Parathyroid adenoma (tissue), 2 donors: ENCODE results near the gene TMEM30A.

ENCODE experiments used
- H2AFZ ChIP-seq: fragments of 300-600 bp; sonication (generic); one replicate; pipeline ENCODE4 v1.7.0; 2017; ENCODE audit warnings: antibody characterized with exemption, mild to moderate bottlenecking
- H3K27ac ChIP-seq: fragments of 300-600 bp; sonication (generic); one replicate; pipeline ENCODE4 v1.7.0; 2017
- H3K27me3 ChIP-seq: fragments of 300-600 bp; sonication (generic); one replicate; pipeline ENCODE4 v1.7.0; 2017; ENCODE audit warnings: low read length; ENCODE audit not compliant: control insufficient read depth, insufficient read depth
- H3K36me3 ChIP-seq: fragments of 300-600 bp; sonication (generic); one replicate; pipeline ENCODE4 v1.7.0; 2017; ENCODE audit warnings: low read length; ENCODE audit not compliant: control insufficient read depth, insufficient read depth
- H3K4me1 ChIP-seq: fragments of 300-600 bp; sonication (generic); one replicate; pipeline ENCODE4 v1.7.0; 2017; ENCODE audit warnings: control low read depth
- H3K4me2 ChIP-seq: fragments of 300-600 bp; sonication (generic); one replicate; pipeline ENCODE4 v1.7.0; 2017; ENCODE audit warnings: low read length
- H3K4me3 ChIP-seq: fragments of 300-600 bp; sonication (generic); one replicate; pipeline ENCODE4 v1.7.0; 2017; ENCODE audit warnings: low read depth, low read length
- H3K79me2 ChIP-seq: fragments of 300-600 bp; sonication (generic); one replicate; pipeline ENCODE4 v1.7.0; 2017; ENCODE audit warnings: control low read depth
- H3K9ac ChIP-seq: fragments of 300-600 bp; sonication (generic); one replicate; pipeline ENCODE4 v1.7.0; 2017; ENCODE audit warnings: mild to moderate bottlenecking
- H3K9me3 ChIP-seq: fragments of 300-600 bp; sonication (generic); one replicate; pipeline ENCODE4 v1.7.0; 2017; ENCODE audit warnings: low read length; ENCODE audit not compliant: control insufficient read depth
- TF ChIP-seq, protein P1 (sequence below): fragments of 300-600 bp; sonication (generic); IDR thresholded peaks from one replicate; pipeline ENCODE4 v1.7.0; 2017; ENCODE audit warnings: antibody characterized with exemption, mild to moderate bottlenecking
- donor health status: primary hyperparathyroidism.

Gene TMEM30A

DNA sequence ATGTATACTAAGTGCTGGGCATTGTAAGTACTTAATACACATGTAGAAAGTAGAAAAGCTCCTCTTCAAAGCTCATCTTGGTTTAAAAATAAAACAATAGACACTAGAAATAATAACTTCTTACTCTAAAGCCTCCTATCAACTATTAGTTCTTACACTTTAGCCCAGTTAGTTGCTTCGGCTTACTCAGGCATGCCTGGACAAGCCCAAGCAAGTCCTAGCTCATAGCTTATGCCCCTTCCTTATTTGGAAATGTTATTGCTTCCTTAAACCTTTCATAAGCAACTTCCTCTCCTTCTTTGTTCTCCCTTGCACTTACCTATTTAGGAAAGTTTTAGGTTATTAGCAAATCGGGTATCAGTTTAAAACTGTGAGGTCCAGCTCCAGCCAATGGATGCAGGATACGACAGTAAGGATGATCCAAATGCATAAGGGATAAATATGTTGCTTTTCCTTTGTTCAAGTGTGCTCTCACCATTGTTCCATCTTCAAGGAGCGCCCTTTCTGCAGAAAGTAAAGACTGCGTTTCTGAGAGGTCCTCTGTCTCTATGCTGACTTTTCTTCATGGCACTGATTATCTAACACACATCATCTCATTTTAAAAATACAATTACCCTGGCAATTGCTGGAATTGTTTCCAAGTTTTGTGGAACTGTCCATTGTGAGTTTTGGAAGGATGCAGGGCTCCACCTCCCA lies 12.3 kb downstream of the TMEM30A start:
- H3K36me3 ChIP-seq: no peaks in the 10 kb centered on the region
- H3K27me3 ChIP-seq: no peaks in the 10 kb centered on the region
- TF ChIP-seq, protein P1, sequence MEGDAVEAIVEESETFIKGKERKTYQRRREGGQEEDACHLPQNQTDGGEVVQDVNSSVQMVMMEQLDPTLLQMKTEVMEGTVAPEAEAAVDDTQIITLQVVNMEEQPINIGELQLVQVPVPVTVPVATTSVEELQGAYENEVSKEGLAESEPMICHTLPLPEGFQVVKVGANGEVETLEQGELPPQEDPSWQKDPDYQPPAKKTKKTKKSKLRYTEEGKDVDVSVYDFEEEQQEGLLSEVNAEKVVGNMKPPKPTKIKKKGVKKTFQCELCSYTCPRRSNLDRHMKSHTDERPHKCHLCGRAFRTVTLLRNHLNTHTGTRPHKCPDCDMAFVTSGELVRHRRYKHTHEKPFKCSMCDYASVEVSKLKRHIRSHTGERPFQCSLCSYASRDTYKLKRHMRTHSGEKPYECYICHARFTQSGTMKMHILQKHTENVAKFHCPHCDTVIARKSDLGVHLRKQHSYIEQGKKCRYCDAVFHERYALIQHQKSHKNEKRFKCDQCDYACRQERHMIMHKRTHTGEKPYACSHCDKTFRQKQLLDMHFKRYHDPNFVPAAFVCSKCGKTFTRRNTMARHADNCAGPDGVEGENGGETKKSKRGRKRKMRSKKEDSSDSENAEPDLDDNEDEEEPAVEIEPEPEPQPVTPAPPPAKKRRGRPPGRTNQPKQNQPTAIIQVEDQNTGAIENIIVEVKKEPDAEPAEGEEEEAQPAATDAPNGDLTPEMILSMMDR: no peak
- no peaks in the 10 kb centered on the region for H3K9me3 ChIP-seq
- H2AFZ ChIP-seq: no peak overlapping the region
- peaks cover 32% of the 10 kb centered on the region for H3K79me2 ChIP-seq
- H3K27ac ChIP-seq: peak overlapping the region; percentile 52
- peaks cover 27% of the 10 kb centered on the region for H3K4me1 ChIP-seq
- no peak overlapping the region for H3K4me3 ChIP-seq
- H3K4me2 ChIP-seq: peak overlapping the region; percentile 37
- no peak overlapping the region for H3K9ac ChIP-seq

DNA sequence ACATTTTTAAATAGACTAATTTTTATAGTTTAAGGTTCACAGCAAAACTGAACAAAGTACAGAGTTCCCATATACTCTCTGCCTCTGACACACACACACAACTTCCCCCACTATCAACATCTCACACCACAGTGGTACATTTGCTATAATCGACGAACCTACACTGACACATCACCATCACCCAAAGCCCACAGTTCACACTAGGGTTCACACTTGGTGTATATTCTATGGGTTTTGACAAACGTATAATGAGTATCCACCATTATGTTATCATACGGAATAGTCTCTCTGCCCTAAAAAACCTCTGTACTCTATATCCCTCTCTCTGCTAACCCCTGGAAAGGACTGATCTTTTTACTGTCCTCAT lies 15.6 kb downstream of the TMEM30A start:
- TF ChIP-seq, protein P1: no peak
- H3K4me1 ChIP-seq: peaks cover 15% of the 10 kb centered on the region

DNA sequence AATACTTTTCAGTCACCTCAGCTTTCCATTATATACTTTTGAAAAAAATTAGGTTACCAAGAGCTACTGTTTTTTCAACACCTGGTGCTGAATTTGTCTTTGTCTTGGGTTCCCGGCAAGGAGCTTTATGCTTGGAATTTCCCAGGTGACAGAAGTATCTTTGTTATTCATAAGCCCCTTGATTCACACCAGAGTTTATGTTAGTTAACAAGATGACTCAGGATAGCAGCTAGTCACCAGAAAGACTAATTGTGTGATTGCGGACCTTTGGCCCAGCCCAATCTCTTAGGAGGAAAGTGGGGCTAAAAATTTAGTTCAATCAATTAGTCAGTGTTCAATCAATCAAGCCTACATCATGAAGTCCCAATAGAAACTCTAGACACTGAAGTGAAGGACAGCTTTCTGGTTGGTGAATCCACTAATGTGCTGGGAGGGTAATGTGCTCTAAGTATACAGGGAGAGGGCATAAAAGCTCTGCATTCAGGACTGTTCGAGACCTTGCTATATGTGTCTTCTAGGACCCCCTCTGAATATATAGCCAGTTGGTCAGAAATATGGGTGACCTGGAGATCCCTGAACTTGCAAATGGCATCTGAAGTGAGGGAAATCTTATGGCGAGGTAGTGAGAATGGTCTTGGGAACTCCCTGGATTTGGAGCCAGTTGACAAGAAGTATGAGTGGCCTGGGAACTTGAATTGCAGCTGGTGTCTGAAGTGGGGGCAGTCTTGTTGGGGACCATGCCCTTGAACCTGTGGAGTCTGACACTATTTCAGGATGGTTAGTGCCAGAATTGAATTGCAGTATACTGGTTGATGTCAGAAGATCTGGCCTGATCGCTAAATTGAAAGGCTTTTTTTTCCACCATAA lies 16.2 kb downstream of the TMEM30A start:
- Histone ChIP-seq H3K4me3 (no peak overlapping the region), H3K4me1 (peaks cover 11% of the 10 kb centered on the region), H3K9ac (no peak overlapping the region), H3K27ac (no peak overlapping the region), H3K79me2 (peaks cover 24% of the 10 kb centered on the region), H3K36me3 (no peaks in the 10 kb centered on the region), H3K4me2 (no peak overlapping the region), H3K9me3 (no peaks in the 10 kb centered on the region), H3K27me3 (no peaks in the 10 kb centered on the region), H2AFZ (no peak overlapping the region)
- TF ChIP-seq, protein P1: no peak

More for the DNA sequence above, 15.6 kb downstream of the TMEM30A start:
- Histone ChIP-seq H3K36me3 (no peaks in the 10 kb centered on the region), H3K27ac (no peak overlapping the region), H3K27me3 (no peaks in the 10 kb centered on the region), H3K4me2 (no peak overlapping the region), H2AFZ (no peak overlapping the region), H3K9me3 (no peaks in the 10 kb centered on the region), H3K9ac (no peak overlapping the region), H3K4me3 (no peak overlapping the region), H3K79me2 (peaks cover 24% of the 10 kb centered on the region)

DNA sequence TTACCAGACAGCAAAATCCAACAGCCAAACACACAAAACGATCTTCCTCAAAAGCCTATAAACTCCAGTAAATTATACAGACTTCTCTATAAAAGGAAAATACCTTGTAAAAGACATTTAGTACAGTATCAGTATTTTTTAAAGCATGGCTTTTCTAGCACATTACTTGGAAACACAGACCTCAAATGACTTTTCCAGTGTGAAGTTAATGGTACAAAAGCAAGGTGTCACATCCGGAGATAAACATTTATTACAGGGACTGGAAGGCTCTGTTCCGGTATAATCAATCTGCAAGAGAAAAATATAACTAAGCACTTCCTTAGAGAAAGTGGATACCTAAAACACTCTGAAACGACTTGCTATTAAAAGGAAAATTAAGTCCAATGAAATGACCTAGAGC lies 17.1 kb downstream of the TMEM30A start:
- peaks cover 18% of the 10 kb centered on the region for H3K79me2 ChIP-seq
- H2AFZ ChIP-seq: no peak overlapping the region
- H3K36me3 ChIP-seq: no peaks in the 10 kb centered on the region
- H3K27me3 ChIP-seq: no peaks in the 10 kb centered on the region
- H3K4me3 ChIP-seq: no peak overlapping the region
- H3K27ac ChIP-seq: no peak overlapping the region
- TF ChIP-seq, protein P1: no peak
- H3K4me1 ChIP-seq: peaks cover 12% of the 10 kb centered on the region
- no peaks in the 10 kb centered on the region for H3K9me3 ChIP-seq
- peak overlapping the region; percentile 37 for H3K4me2 ChIP-seq
- no peak overlapping the region for H3K9ac ChIP-seq
